Measurements from ENCODE around the gene MYBBP1A.

DNA sequence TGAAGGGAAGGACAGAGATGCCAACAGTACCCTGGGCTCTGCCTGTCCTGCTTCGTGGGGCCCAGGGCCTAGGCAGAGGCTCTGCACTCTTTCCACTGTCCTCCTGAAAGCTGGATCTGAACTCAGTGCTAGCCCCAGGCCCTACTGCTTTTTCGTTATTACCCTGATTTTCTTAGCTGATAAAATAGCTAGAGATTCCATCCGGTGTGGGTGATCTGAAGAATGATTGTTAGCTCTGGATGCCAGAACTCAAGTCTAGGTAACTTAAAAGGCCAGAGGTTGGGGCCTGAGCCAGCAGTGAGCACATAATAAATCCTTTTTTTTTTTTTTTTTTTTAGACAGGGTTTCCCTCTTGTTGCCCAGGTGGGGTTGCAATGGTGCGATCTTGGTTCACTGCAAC lies 1.8 kb upstream of the MYBBP1A start:
- no peak for TF ChIP-seq POLR2A (IDR thresholded peaks at IDR 0.05)
- TF ChIP-seq, protein P1, sequence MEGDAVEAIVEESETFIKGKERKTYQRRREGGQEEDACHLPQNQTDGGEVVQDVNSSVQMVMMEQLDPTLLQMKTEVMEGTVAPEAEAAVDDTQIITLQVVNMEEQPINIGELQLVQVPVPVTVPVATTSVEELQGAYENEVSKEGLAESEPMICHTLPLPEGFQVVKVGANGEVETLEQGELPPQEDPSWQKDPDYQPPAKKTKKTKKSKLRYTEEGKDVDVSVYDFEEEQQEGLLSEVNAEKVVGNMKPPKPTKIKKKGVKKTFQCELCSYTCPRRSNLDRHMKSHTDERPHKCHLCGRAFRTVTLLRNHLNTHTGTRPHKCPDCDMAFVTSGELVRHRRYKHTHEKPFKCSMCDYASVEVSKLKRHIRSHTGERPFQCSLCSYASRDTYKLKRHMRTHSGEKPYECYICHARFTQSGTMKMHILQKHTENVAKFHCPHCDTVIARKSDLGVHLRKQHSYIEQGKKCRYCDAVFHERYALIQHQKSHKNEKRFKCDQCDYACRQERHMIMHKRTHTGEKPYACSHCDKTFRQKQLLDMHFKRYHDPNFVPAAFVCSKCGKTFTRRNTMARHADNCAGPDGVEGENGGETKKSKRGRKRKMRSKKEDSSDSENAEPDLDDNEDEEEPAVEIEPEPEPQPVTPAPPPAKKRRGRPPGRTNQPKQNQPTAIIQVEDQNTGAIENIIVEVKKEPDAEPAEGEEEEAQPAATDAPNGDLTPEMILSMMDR (IDR thresholded peaks at IDR 0.05) = no peak
